Measurements from ENCODE around the gene ACP4.
"Not testable (repeated sequence)": the region's sequence is repeated elsewhere in the genome, so short reads cannot be mapped to it uniquely, and the experiment has no call there.

The ACP4 gene

GRCh38 chr19:50803633-50804419, 13.6 kb downstream of the ACP4 start:
- peak overlapping the region; percentile 97 for H3K27ac ChIP-seq
- no peak for DNase-seq (ENCODE audit: low spot score)
- POLR2A ChIA-PET (ENCODE audit: low non-redundant PET): no interaction called here
- no peak for TF ChIP-seq CTCF (conservative IDR thresholded peaks at IDR 0.05; ENCODE audit: low read depth)
- CTCF ChIA-PET: interaction anchor here (0.5 kb wide), 1 partner anchor 338 kb away, joined by 3 read pairs; no protein-coding TSS in a partner anchor

DNA sequence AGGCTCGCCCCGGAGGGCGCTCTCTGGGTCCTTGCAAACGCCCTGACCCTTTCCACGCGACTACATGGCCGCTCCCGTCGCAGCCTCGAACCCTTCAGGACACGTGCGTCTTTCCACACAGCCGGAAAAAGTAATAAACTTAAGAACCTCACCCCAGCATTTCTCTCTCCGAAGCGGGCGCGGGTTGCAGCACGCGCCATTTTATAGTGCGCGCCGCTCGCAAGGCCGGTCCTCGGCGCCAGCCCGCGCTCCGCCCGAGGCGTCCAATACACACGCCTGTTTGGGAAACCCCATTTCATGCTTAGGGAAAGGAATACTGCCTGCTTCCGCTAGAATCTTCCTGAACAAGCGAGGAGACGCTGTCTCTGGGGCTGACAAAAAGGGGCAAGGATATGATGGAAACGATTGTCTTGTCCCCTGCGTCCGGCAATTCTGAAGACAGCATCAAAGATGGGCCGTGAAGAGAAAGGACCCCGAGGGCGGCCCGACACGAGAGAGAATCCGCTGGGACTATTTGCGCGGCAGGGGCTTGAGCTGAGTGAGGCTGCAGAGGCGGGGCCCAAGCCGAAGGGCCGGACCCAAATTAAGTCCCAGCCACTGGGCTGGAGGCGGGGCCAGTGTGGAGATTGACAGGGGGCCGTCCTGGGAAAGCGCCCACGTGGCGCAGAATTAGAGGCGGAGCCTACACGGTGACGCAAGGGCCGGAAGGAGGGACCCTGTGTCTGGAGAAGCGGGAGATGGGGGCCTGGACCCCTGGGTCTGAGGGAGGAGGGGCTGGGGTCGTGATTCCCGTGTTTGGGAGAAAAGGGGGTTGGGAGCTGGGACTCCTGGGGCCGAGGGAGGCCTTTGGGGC, 14.4 kb downstream of the ACP4 start:
- CTCF ChIA-PET: no interaction called here
- peak overlapping the region; percentile 97 for H3K27ac ChIP-seq
- DNase-seq (ENCODE audit: low spot score): peak; percentile 97
- no peak for TF ChIP-seq CTCF (conservative IDR thresholded peaks at IDR 0.05; ENCODE audit: low read depth)
- POLR2A ChIA-PET (ENCODE audit: low non-redundant PET): interaction anchor here (0.6 kb wide), 1 partner anchor 20 kb away, joined by 3 read pairs; no protein-coding TSS in a partner anchor

- CTCF ChIA-PET: no interaction called here
- POLR2A ChIA-PET (ENCODE audit: low non-redundant PET): no interaction called here
These were observed 18.6 kb downstream of the ACP4 start for GRCh38 chr19:50808856-50809255.

DNA sequence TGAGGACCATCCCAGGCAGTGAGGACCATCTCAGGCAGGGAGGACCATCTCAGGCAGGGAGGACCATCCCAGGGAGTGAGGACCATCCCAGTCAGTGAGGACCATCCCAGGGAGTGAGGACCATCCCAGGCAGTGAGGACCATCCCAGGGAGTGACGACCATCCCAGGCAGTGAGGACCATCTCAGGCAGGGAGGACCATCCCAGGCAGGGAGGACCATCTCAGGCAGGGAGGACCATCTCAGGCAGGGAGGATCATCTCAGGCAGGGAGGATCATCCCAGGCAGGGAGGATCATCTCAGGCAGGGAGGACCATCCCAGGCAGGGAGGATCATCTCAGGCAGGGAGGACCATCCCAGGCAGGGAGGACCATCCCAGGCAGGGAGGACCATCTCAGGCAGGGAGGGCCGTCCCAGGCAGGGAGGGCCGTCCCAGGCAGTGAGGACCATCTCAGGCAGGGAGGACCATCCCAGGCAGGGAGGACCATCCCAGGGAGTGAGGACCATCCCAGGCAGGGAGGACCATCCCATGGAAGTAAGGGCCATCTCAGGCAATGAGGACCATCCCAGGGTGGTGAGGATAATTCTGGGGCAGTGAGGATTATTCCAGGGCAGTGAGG, 21.5 kb downstream of the ACP4 start:
- POLR2A ChIA-PET (ENCODE audit: low non-redundant PET); CTCF ChIA-PET; DNase-seq (ENCODE audit: low spot score); H3K27ac ChIP-seq: not testable (repeated sequence)

More at GRCh38 chr19:50808856-50809255, 18.6 kb downstream of the ACP4 start:
- DNase-seq (ENCODE audit: low spot score): no peak
- H3K27ac ChIP-seq: no peak overlapping the region
- no peak for TF ChIP-seq CTCF (conservative IDR thresholded peaks at IDR 0.05; ENCODE audit: low read depth)

GRCh38 chr19:50812474-50812873, 22.3 kb downstream of the ACP4 start:
- POLR2A ChIA-PET (ENCODE audit: low non-redundant PET): no interaction called here
- H3K27ac ChIP-seq: no peak overlapping the region
- DNase-seq (ENCODE audit: low spot score): no peak
- CTCF ChIA-PET: no interaction called here
- TF ChIP-seq CTCF (conservative IDR thresholded peaks at IDR 0.05; ENCODE audit: low read depth): no peak

GRCh38 chr19:50814883-50815282, 24.7 kb downstream of the ACP4 start:
- ChIA-PET POLR2A (ENCODE audit: low non-redundant PET) (no interaction called here), CTCF (no interaction called here)
- H3K27ac ChIP-seq: no peak overlapping the region
- DNase-seq (ENCODE audit: low spot score): no peak
- no peak for TF ChIP-seq CTCF (conservative IDR thresholded peaks at IDR 0.05; ENCODE audit: low read depth)

All from RWPE1 (cell line).